DND-41 (cell line): ENCODE measurements around the gene ERGIC3.

Experiments
- CTCF ChIP-seq: IDR thresholded peaks from 2 replicates; pipeline ENCODE4 v1.5.1; 2012; ENCODE audit warnings: borderline replicate concordance, low read length, moderate library complexity, mild to moderate bottlenecking; ENCODE audit not compliant: poor library complexity, severe bottlenecking; ENCODE audit errors: extremely low read depth
- EZH2 ChIP-seq: IDR thresholded peaks from 3 replicates; pipeline ENCODE4 v1.6.1; 2012; ENCODE audit warnings: borderline replicate concordance, low read depth, mild to moderate bottlenecking, moderate library complexity, low read length, inconsistent platforms; ENCODE audit not compliant: severe bottlenecking

- no peak for TF ChIP-seq CTCF
- no peak for TF ChIP-seq EZH2
Observed at GRCh38 chr20:35575958-35576357, 34.1 kb downstream of the ERGIC3 start.
